K562 treated with DMSO at 1 percent for 12 hours (cell line): Measurements from ENCODE around the gene VHLL. TPM values are rescaled to one million over a fixed set of nuclear protein-coding genes. Genes with fewer than 3 reads are reported as not detected.

Experiments used
- total RNA-seq: library from RNA; unstranded; fragments of 300-600 nt; gene quantifications from 2 replicates; pipeline ENCODE4 v1.2.3, GENCODE V29; 2022; ENCODE audit not compliant: insufficient read depth

VHLL gene
- not detected in 2 replicates for total RNA-seq

DNA sequence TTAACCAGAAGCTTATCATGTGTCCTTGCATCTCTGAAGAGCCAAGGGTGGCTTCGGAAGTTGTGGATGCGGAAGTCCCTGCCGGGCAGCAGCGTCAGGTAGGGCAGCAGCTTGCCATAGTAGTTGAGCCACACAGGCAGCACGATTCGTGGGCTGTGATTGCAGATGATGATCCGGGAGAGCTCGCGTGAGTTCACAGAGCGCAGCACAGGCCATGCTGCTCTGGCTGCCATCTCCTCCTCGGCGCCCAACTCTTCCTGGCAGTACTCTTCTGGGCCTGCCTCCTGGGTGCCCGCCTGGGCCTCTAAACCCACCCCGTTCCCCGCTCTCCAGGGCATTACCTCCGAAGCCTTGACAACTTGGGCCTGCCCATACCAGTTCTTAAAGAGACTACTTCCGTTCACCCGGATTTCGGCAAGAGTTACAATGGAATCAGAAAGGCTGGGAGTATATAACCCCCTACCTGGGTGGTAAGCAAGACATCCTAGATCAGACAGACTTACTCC, at the start of gene VHLL:
TSS of gene VHLL (minus strand) at position 456 of the 506 bp plus-strand sequence. CDS start at position 338, 118 bp downstream.

GRCh38 chr1:156338180-156338976, 39.3 kb upstream of the VHLL start, which contains the start of the genes CCT3 and TSACC:
TSS of gene CCT3 (minus strand) at chr1:156338292. CDS start at chr1:156338184, 108 bp downstream.
TSS of gene TSACC (plus strand) at chr1:156338526. CDS start at chr1:156339758, 1,232 bp downstream.

GRCh38 chr1:156295391-156295947, 3.6 kb downstream of the VHLL start, which contains the start of gene GLMP:
TSS of gene GLMP (minus strand) at chr1:156295679. CDS start at chr1:156295645, 34 bp downstream.

DNA sequence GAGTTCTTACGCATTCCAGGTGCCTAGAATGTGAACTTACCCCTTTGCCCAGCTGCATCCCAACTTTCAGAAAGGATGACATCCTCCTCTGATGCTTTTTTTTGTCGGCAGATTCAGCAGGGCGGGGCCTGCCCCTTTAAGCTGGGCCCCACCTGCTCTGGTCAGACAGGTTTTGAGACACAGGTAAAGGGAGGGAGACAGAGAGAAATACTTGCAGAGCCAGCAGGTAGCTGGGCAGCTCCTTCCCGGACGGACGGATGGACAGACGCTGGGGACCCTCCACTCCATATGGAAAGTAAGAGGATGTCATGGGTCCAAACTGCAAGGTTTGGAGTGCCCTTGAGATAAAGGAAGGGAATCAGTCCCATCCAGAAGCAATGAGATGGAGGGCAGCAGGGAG, 15.0 kb downstream of the VHLL start, which contains the start of gene TMEM79:
TSS of gene TMEM79 (plus strand) at position 214 of the 400 bp plus-strand sequence. CDS start 902 bp downstream, outside the sequence.

DNA sequence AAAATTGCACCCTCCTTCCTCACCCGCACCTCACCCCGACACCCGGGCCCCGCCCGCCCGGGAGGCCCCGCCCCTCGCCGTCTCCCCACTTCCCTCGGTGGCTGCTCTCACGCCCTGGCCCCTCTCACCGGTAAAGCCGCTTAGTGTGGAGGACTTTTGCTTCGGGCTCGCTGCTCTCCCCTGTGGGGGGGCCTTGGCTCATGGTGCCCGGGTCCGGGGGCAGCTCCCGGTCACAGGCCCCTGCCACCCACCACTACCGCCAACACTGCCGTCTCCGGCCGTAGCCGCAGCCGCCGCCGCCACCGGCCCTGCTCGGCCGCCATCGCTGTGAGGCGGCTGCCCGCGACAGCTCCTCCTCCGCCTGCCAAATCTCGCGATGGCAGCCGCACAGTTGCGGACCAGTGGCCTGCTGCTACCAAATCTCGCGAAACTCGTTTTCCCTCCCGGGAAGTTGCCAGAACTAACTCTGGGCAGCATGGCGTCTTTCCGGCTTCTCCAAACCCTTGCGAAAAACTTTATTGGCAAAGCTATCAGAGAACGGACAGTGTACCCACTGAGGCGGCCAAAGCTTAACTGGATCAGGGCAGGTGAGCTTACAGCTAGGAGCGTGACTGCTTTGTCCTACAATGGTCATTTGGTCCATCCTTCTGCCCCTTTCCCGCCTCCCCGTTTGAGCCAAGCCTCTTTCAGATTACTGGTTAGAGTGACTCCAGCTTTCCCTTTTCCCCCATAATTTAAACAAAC, 16.5 kb downstream of the VHLL start, which contains the start of gene SMG5:
TSS of gene SMG5 (minus strand) at position 347 of the 744 bp plus-strand sequence. CDS start at position 202, 145 bp downstream.

Other genes starting within 250 kb of the VHLL start
- gene UBQLN4, start 245.5 kb downstream of the VHLL start, total RNA-seq, result 23.4 and 46.6 TPM in 2 replicates
- gene LAMTOR2, start 244.5 kb downstream of the VHLL start, total RNA-seq, result 90.5 and 94.8 TPM in 2 replicates
- gene RAB25, start 238.1 kb downstream of the VHLL start, total RNA-seq, result not detected in 2 replicates
- gene MEX3A, start 216.8 kb downstream of the VHLL start, total RNA-seq, result 0.96 and 5.5 TPM in 2 replicates
- 239 and 270 TPM in 2 replicates for gene LMNA, start 184.6 kb downstream of the VHLL start, total RNA-seq
- 1.6 TPM in 1 of 2 replicates, not detected in the other for gene SEMA4A, start 145.7 kb downstream of the VHLL start, total RNA-seq
- 9.3 and 18.5 TPM in 2 replicates for gene SLC25A44, start 105.2 kb downstream of the VHLL start, total RNA-seq
- 96.6 and 113 TPM in 2 replicates for gene PMF1, start 86.3 kb downstream of the VHLL start, total RNA-seq
- gene BGLAP, start 57.1 kb downstream of the VHLL start, total RNA-seq, result not detected in 2 replicates
- 4.1 and 4.5 TPM in 2 replicates for gene PAQR6, start 51.3 kb downstream of the VHLL start, total RNA-seq
- 36.7 and 73.9 TPM in 2 replicates for gene SMG5, start 16.5 kb downstream of the VHLL start, total RNA-seq
- gene TMEM79, start 15.0 kb downstream of the VHLL start, total RNA-seq, result 3.2 and 7.2 TPM in 2 replicates
- 33.1 and 35.7 TPM in 2 replicates for gene GLMP, start 3.6 kb downstream of the VHLL start, total RNA-seq
- gene CCT3, start 39.0 kb upstream of the VHLL start, total RNA-seq, result 311 and 326 TPM in 2 replicates
- 3.8 TPM in 1 of 2 replicates, not detected in the other for gene TSACC, start 39.2 kb upstream of the VHLL start, total RNA-seq
- gene RHBG, start 69.9 kb upstream of the VHLL start, total RNA-seq, result not detected in 2 replicates
- gene MEF2D, start 201.5 kb upstream of the VHLL start, total RNA-seq, result 3.6 and 12.6 TPM in 2 replicates